GM18861 (cell line): Measurements from ENCODE around the gene GRIP1.

ENCODE experiments used
- ATAC-seq: cut with Tn5 transposase; IDR thresholded peaks from one replicate; pipeline ENCODE4 v1.9.1; 2021; ENCODE audit not compliant: unreplicated experiment

GRIP1 gene

GRCh38 chr12:66337381-66338010, 341.4 kb downstream of the GRIP1 start:
- ATAC-seq, result no peak

GRCh38 chr12:66335746-66336145, 343.1 kb downstream of the GRIP1 start:
- no peak for ATAC-seq

- no peak for ATAC-seq
These were observed 347.1 kb downstream of the GRIP1 start for GRCh38 chr12:66331814-66332213.

GRCh38 chr12:66331016-66331415, 347.9 kb downstream of the GRIP1 start:
- no peak for ATAC-seq

- no peak for ATAC-seq
These were observed 348.9 kb downstream of the GRIP1 start for GRCh38 chr12:66329941-66330340.

GRCh38 chr12:66323017-66323416, 355.9 kb downstream of the GRIP1 start:
- no peak for ATAC-seq

GRCh38 chr12:66321435-66321834, 357.4 kb downstream of the GRIP1 start:
- no peak for ATAC-seq

- ATAC-seq, result no peak
These were observed 357.9 kb downstream of the GRIP1 start for GRCh38 chr12:66320996-66321395.

GRCh38 chr12:66319266-66319954, 359.5 kb downstream of the GRIP1 start:
- ATAC-seq, result no peak

GRCh38 chr12:66314278-66314677, 364.6 kb downstream of the GRIP1 start:
- ATAC-seq, result no peak

- ATAC-seq, result no peak
These were observed 366.7 kb downstream of the GRIP1 start for GRCh38 chr12:66312189-66312588.

- no peak for ATAC-seq
These were observed 369.3 kb downstream of the GRIP1 start for GRCh38 chr12:66309606-66310005.

- ATAC-seq, result no peak
These were observed 374.5 kb downstream of the GRIP1 start for GRCh38 chr12:66304296-66304900.

GRCh38 chr12:66303316-66303804, 375.5 kb downstream of the GRIP1 start:
- peak; percentile 33 for ATAC-seq

- ATAC-seq, result no peak
These were observed 376.1 kb downstream of the GRIP1 start for GRCh38 chr12:66302827-66303169.

GRCh38 chr12:66301944-66302826, 376.7 kb downstream of the GRIP1 start, which contains the start of gene HELB:
TSS of gene HELB (plus strand) at chr12:66302493. CDS start at chr12:66302604, 111 bp downstream.
- ATAC-seq, result peak; percentile 87

- ATAC-seq, result no peak
These were observed 381.0 kb downstream of the GRIP1 start for GRCh38 chr12:66297923-66298322.
